Type B pancreatic cell (in vitro differentiated cells): ENCODE measurements around the gene TEX48. TPM values are rescaled to one million over a fixed set of nuclear protein-coding genes. Genes with fewer than 3 reads are reported as not detected.

Experiments
- DNase-seq: peaks from one replicate; pipeline ENCODE4 v3.0.0; 2021; ENCODE audit warnings: mixed read lengths; ENCODE audit not compliant: unreplicated experiment; ENCODE audit errors: extremely low spot score
- H3K27ac Mint-ChIP-seq: 2 replicates; pipeline ENCODE4 v1.8.0; 2021; ENCODE audit warnings: mild to moderate bottlenecking, mixed read lengths
- H3K27me3 Mint-ChIP-seq: 2 replicates; pipeline ENCODE4 v1.8.0; 2021; ENCODE audit warnings: mixed read lengths
- H3K36me3 Mint-ChIP-seq: 2 replicates; pipeline ENCODE4 v1.8.0; 2021; ENCODE audit warnings: mixed read lengths
- H3K4me1 Mint-ChIP-seq: one replicate; pipeline ENCODE4 v1.8.0; 2021; ENCODE audit warnings: mixed read lengths; ENCODE audit not compliant: unreplicated experiment
- H3K4me3 Mint-ChIP-seq: 2 replicates; pipeline ENCODE4 v1.8.0; 2021; ENCODE audit warnings: mild to moderate bottlenecking, mixed read lengths
- H3K9me3 Mint-ChIP-seq: 2 replicates; pipeline ENCODE4 v1.8.0; 2021; ENCODE audit warnings: mixed read lengths
- CTCF ChIP-seq: fragments of 200-600 bp; sonication (generic); conservative IDR thresholded peaks from 2 replicates; pipeline ENCODE4 v1.5.0; 2021; ENCODE audit warnings: antibody characterized with exemption, mild to moderate bottlenecking
- total RNA-seq: library from RNA; stranded (reverse); gene quantifications from 2 replicates; pipeline ENCODE4 v1.2.1, GENCODE V29; 2021; ENCODE audit warnings: low replicate concordance

The TEX48 gene
- total RNA-seq, 1 donor from 2014 or later: not detected

GRCh38 chr9:114697951-114698351 lies 16.0 kb upstream of the TEX48 start:
- DNase-seq: no peak
- Mint-ChIP-seq H3K27ac (no peak overlapping the region), H3K9me3 (peaks cover 4% of the 10 kb centered on the region), H3K36me3 (no peaks in the 10 kb centered on the region), H3K4me3 (no peak overlapping the region), H3K27me3 (no peaks in the 10 kb centered on the region), H3K4me1 (peaks cover 16% of the 10 kb centered on the region)
- TF ChIP-seq CTCF: no peak

- Mint-ChIP-seq H3K27ac (no peak overlapping the region), H3K9me3 (peaks cover 4% of the 10 kb centered on the region), H3K4me3 (no peak overlapping the region), H3K4me1 (peaks cover 18% of the 10 kb centered on the region), H3K27me3 (no peaks in the 10 kb centered on the region), H3K36me3 (no peaks in the 10 kb centered on the region)
- TF ChIP-seq CTCF: no peak
- DNase-seq: no peak
Observed at GRCh38 chr9:114696814-114697544, 15.0 kb upstream of the TEX48 start.

DNA sequence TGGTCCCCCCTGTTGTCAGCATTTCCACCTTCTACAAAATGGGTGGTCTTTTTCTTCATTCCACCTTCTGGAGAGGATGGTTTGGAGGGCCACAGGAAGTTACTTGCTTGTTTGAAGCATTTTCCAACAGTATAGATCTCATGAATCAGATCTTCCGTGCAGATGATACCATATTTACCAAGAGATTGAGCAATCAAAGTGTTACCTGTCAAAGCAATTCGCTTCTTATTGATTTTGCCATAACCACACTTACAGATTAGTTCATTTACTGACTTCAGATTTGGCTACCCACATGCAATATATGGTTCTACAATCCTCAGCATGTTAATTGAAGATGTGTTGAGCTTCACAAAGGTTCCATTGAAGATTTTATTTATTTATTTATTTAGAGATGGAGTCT lies 14.0 kb upstream of the TEX48 start:
- TF ChIP-seq CTCF: no peak
- H3K4me1 Mint-ChIP-seq: peaks cover 18% of the 10 kb centered on the region
- no peak overlapping the region for H3K4me3 Mint-ChIP-seq
- no peak for DNase-seq
- peaks cover 4% of the 10 kb centered on the region for H3K9me3 Mint-ChIP-seq
- no peaks in the 10 kb centered on the region for H3K36me3 Mint-ChIP-seq
- H3K27ac Mint-ChIP-seq: no peak overlapping the region
- H3K27me3 Mint-ChIP-seq: peaks cover 3% of the 10 kb centered on the region

DNA sequence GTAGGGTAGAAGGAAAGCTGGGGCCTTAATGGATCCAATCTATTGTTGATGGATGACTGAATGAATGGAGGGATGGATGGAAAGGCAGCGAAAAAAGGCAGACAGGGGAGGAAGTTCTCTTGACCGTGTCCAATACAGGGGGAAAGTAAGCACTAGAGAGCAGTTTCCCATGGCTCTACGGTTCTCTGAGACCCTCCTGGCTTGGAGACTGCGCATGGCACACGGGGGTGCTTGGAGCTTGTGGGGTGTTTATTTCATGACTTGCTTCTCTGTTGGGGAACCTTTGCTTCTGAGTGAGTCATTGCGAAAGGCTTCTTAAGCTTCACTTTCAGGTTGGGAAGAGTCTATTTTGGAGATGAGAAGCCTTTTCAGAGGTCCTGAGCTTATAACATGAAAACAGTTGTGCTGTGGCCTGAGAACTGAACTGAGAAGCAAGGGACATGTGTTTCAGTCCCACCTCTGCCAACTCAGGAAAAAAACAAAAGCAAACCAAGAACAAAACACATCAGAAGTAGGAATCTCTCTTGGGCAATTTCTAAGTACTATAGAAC lies 12.8 kb upstream of the TEX48 start:
- peaks cover 18% of the 10 kb centered on the region for H3K4me1 Mint-ChIP-seq
- no peak overlapping the region for H3K27ac Mint-ChIP-seq
- no peaks in the 10 kb centered on the region for H3K36me3 Mint-ChIP-seq
- H3K27me3 Mint-ChIP-seq: peaks cover 3% of the 10 kb centered on the region
- H3K9me3 Mint-ChIP-seq: peaks cover 3% of the 10 kb centered on the region
- H3K4me3 Mint-ChIP-seq: no peak overlapping the region
- DNase-seq: no peak
- TF ChIP-seq CTCF: no peak

- Mint-ChIP-seq H3K9me3 (no peaks in the 10 kb centered on the region), H3K4me3 (no peak overlapping the region), H3K27ac (no peak overlapping the region), H3K4me1 (peaks cover 18% of the 10 kb centered on the region), H3K27me3 (peaks cover 3% of the 10 kb centered on the region), H3K36me3 (no peaks in the 10 kb centered on the region)
- no peak for DNase-seq
- TF ChIP-seq CTCF: no peak
Observed at GRCh38 chr9:114694146-114694545, 12.2 kb upstream of the TEX48 start.
